ENCODE data around the gene CEP57L1. TPM values are rescaled to one million over a fixed set of nuclear protein-coding genes. Genes with fewer than 3 reads are reported as not detected.

CEP57L1 gene
- total and polyA plus RNA-seq, 10 of the 15 experiments (the other 5 are each of a cell fraction or from before 2014, with no cell fraction given) = 12.7 to 30.5 (median 21.9) TPM

GRCh38 chr6:109048670-109049415, 46.5 kb upstream of the CEP57L1 start:
- ChIA-PET SMC1A (ENCODE audit: uncharacterized antibody, unreplicated experiment) (no interaction called here), CTCF (interaction anchor here (0.8 to 2.3 kb wide), 4 partner anchors 12 to 213 kb away, joined by 3 to 9 read pairs (median 4); no protein-coding TSS in a partner anchor), POLR2A (interaction anchor here (0.6 to 1.0 kb wide), 3 partner anchors 13 to 1867 kb away, joined by 3 to 6 read pairs (median 3); no protein-coding TSS in a partner anchor), RAD21 (ENCODE audit: unreplicated experiment) (no interaction called here)
- no peak for DNase-seq (ENCODE audit: low read depth, low spot score)
- no TSS peak for BruUV-seq (replicated peaks)
- peaks cover 14% of the 10 kb centered on the region for H3K4me1 ChIP-seq (ENCODE audit: control insufficient read depth, insufficient read depth, low read length)
- TF ChIP-seq PBX3 (IDR thresholded peaks at IDR 0.05; ENCODE audit: insufficient replicate concordance, low read depth, low read length) = no peak
- TF ChIP-seq MEF2A (IDR thresholded peaks at IDR 0.05; ENCODE audit: insufficient read depth, low read depth, low read length) = no peak
- TF ChIP-seq ZSCAN29 (IDR thresholded peaks at IDR 0.05) = no peak
- TF ChIP-seq EED (IDR thresholded peaks at IDR 0.05; ENCODE audit: low read depth) = no peak
- TF ChIP-seq WRNIP1 (IDR thresholded peaks at IDR 0.05; ENCODE audit: borderline replicate concordance, low read depth, low read length) = no peak
- no peak for TF ChIP-seq PAX8 (IDR thresholded peaks at IDR 0.05)
- TF ChIP-seq JUNB (IDR thresholded peaks at IDR 0.05) = no peak
- no peak for TF ChIP-seq HCFC1 (IDR thresholded peaks at IDR 0.05; ENCODE audit: low read length)
- 98% methylated on average over 3 of the region's 3 CpGs for WGBS (ENCODE audit: insufficient coverage, insufficient replicate concordance, low lambda C conversion rate, missing lambda C conversion rate)
- intact Hi-C loops (cut with micrococcal nuclease; ENCODE audit: unreplicated experiment) = no loop called here
- FAIRE-seq = no peak
- no peaks in the 10 kb centered on the region for H4K20me1 ChIP-seq (ENCODE audit: control insufficient read depth, insufficient read depth)
- H3K27ac ChIP-seq (ENCODE audit: control insufficient read depth, insufficient read depth) = no peak overlapping the region
- H2AFZ ChIP-seq (ENCODE audit: control insufficient read depth, low read depth, low read length) = no peak overlapping the region
- H3K9me3 ChIP-seq (replicated peaks; ENCODE audit: control insufficient read depth, insufficient read depth, low read length) = no peaks in the 10 kb centered on the region
- in situ Hi-C loops (cut with MboI) = no loop called here
- no peaks in the 10 kb centered on the region for H3K36me3 ChIP-seq (ENCODE audit: control insufficient read depth in 2 of 2, insufficient read depth in 2 of 2, low read length in 1 of 2)
- no peaks in the 10 kb centered on the region for H3K79me2 ChIP-seq (ENCODE audit: control insufficient read depth, insufficient read depth, low read length)
- H3K9ac ChIP-seq (ENCODE audit: control insufficient read depth, insufficient read depth, low read length) = no peak overlapping the region
- no peaks in the 10 kb centered on the region for H3K27me3 ChIP-seq (replicated peaks in 1 of 2; ENCODE audit: control insufficient read depth in 2 of 2, insufficient read depth in 2 of 2, low read length in 1 of 2)
- no peak for ATAC-seq
- H3K4me2 ChIP-seq (ENCODE audit: control insufficient read depth, insufficient read depth) = no peak overlapping the region
- no peak overlapping the region for H3K4me3 ChIP-seq
